ENCODE results near the gene ARHGAP33.

DNA sequence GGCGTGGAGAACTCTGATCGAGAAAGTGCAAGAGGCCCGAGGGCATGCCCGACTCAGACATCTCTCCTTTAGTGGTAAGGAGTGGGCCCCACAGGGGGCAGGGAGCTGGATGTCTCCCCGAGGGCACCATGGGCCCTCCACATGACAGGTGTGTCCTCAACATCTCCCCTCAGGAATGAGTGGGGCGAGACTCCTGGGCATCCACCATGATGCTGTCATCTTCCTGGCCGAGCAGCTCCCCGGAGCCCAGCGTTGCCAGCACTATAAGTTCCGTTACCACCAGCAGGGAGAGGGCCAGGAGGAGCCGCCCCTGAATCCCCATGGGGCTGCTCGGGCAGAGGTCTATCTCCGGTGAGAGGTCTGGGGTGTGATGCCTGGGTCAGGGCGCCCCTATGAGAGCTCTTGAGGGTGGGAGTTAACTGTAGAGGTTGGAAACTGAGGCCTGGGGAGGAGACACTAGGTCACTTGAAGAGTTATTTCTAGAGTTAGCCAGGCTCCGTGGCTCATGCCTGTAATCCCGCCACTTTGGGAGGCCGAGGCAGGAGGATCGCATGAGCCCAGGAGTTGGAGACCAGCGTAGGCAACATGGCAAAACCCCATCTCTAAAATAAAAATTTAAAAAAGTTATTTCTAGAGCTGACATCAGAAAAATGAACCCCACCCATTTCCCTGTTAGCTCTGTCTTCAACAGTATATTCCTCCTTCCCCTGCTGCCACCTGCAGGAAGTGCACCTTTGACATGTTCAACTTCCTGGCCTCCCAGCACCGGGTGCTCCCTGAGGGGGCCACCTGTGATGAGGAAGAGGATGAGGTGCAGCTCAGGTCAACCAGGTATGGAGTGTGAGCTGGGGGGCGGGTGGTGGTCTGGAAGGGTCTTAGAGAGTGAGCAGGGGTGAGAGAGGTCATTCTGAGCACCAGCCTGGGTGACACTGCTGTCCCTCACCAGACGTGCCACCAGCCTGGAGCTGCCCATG lies 38.2 kb upstream of the ARHGAP33 start:
- TF ChIP-seq POLR2A (IDR thresholded peaks at IDR 0.05; ENCODE audit: low read depth) (no peak), CTCF (IDR thresholded peaks at IDR 0.05) (no peak), POLR2AphosphoS5 (IDR thresholded peaks at IDR 0.05) (peak in 1 of 2 donors; percentile 8), EP300 (IDR thresholded peaks at IDR 0.05) (no peak)

All from esophagus muscularis mucosa (tissue), 4 donors.